Kidney (tissue), 14 donors: ENCODE results near the gene NDUFA13. TPM values are rescaled to one million over a fixed set of nuclear protein-coding genes. Genes with fewer than 3 reads are reported as not detected.

Source experiments
- DNase-seq, 5 donors: peaks; one replicate each; pipeline ENCODE4 v3.0.0-alpha.2; 2013 to 2020
- FAIRE-seq: peaks from 2 replicates; lab custom pipeline; 2012; peaks lifted over from hg19 to GRCh38; lab: Jason Lieb, UNC
- H3K27ac ChIP-seq, 2 donors: one replicate each; pipeline ENCODE4 v1.7.0; 2013; ENCODE audit warnings: low read depth in 2 of 2, low read length in 2 of 2, inconsistent platforms in 1 of 2
- H3K27me3 ChIP-seq: one replicate; pipeline ENCODE4 v1.7.1; 2013; ENCODE audit warnings: low read length, inconsistent platforms; ENCODE audit not compliant: control insufficient read depth, insufficient read depth
- H3K36me3 ChIP-seq, 3 donors: one replicate each; pipeline versions ENCODE4 v1.7.0 to v1.7.1; 2013; ENCODE audit warnings: low read length in 3 of 3, control low read depth in 1 of 3, inconsistent platforms in 1 of 3; ENCODE audit not compliant: insufficient read depth in 3 of 3, control insufficient read depth in 2 of 3
- H3K4me1 ChIP-seq, 3 donors: one replicate each; pipeline versions ENCODE4 v1.7.0 to v1.7.1; 2013; ENCODE audit warnings: low read length in 3 of 3, inconsistent platforms in 1 of 3, low read depth in 1 of 3; ENCODE audit not compliant: control insufficient read depth in 2 of 3, insufficient read depth in 2 of 3
- H3K4me3 ChIP-seq, 3 donors: one replicate each; pipeline versions ENCODE4 v1.7.0 to v1.8.1; 2013; ENCODE audit warnings: low read length in 3 of 3, control low read depth in 1 of 3, inconsistent platforms in 1 of 3
- H3K9ac ChIP-seq, 3 donors: one replicate each; pipeline versions ENCODE4 v1.7.0 to v1.7.1; 2013; ENCODE audit warnings: low read length in 3 of 3, control low read depth in 1 of 3, inconsistent platforms in 1 of 3
- H3K9me3 ChIP-seq, 3 donors: one replicate each; pipeline versions ENCODE4 v1.7.0 to v1.7.1; 2013; ENCODE audit warnings: low read length in 3 of 3, control low read depth in 1 of 3, inconsistent platforms in 1 of 3; ENCODE audit not compliant: control insufficient read depth in 2 of 3, insufficient read depth in 1 of 3
- intact Hi-C: fragments of 100-400 bp; cut with DNase I; formaldehyde crosslinking; loops from one replicate; pipeline ENCODE4 v1.11.1; 2022
- polyA plus RNA-seq: library from polyadenylated mRNA; stranded (reverse); fragments of 350-450 nt; fragmentation: Illumina TruSeq; extraction: RNeasy Lipid Tissue Mini Kit (QIAGEN cat#74804); gene quantifications from one replicate; pipeline ENCODE4 v1.2.3, GENCODE V29; 2014; ENCODE audit warnings: low read depth, low replicate concordance; ENCODE audit not compliant: insufficient read depth
- total RNA-seq: library from RNA; stranded (reverse); fragmentation: NEBNext Ultra II Directional; extraction: Animal tissue kit (Norgen Biotek cat#: 25700); gene quantifications from one replicate; pipeline ENCODE4 v1.2.1, GENCODE V29; 2021
- TF ChIP-seq, protein P1 (sequence below): IDR thresholded peaks from 3 replicates; pipeline ENCODE4 v1.5.1; 2012; ENCODE audit warnings: mild to moderate bottlenecking, moderate library complexity, borderline replicate concordance; ENCODE audit not compliant: insufficient read depth; ENCODE audit errors: extremely low read depth
- donor health status: control.
- donor health status: control.
- donor health status: control.
- donor health status: control.
- donor health status: control.
- donor health status: DM: yes; HTN: yes; CAD: no.
- donor health status: Normal renal cell carcinoma (clear cell type).

Gene NDUFA13
- total and polyA plus RNA-seq, 2 donors from 2014 or later = 328 to 627 TPM

DNA sequence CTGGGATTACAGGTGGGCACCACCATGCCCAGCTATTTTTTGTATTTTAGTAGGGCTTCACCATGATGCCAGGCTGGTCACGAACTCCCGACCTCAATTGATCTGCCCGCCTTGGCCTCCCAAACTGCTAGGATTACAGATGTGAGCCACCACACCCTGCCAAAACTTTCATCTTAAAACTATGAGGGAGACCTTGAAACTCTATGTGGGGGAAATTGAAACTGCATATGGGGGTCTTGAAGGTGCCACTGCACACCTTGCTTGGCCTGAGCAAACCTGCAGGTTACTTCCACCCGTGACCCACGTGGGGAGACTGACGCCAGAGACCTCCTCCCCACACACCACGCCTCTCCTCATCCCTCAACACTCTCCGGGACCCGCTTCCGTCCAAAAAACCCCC lies 37.6 kb downstream of the NDUFA13 start:
- no peaks in the 10 kb centered on the region for H3K4me1 ChIP-seq
- DNase-seq = no peak
- TF ChIP-seq, protein P1, sequence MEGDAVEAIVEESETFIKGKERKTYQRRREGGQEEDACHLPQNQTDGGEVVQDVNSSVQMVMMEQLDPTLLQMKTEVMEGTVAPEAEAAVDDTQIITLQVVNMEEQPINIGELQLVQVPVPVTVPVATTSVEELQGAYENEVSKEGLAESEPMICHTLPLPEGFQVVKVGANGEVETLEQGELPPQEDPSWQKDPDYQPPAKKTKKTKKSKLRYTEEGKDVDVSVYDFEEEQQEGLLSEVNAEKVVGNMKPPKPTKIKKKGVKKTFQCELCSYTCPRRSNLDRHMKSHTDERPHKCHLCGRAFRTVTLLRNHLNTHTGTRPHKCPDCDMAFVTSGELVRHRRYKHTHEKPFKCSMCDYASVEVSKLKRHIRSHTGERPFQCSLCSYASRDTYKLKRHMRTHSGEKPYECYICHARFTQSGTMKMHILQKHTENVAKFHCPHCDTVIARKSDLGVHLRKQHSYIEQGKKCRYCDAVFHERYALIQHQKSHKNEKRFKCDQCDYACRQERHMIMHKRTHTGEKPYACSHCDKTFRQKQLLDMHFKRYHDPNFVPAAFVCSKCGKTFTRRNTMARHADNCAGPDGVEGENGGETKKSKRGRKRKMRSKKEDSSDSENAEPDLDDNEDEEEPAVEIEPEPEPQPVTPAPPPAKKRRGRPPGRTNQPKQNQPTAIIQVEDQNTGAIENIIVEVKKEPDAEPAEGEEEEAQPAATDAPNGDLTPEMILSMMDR = no peak
- H3K36me3 ChIP-seq = no peaks in the 10 kb centered on the region
- H3K27ac ChIP-seq = no peak overlapping the region
- no peak for FAIRE-seq
- H3K9me3 ChIP-seq = no peaks in the 10 kb centered on the region
- H3K27me3 ChIP-seq = no peaks in the 10 kb centered on the region
- no peak overlapping the region for H3K9ac ChIP-seq
- H3K4me3 ChIP-seq = no peak overlapping the region
- intact Hi-C loops = no loop called here

DNA sequence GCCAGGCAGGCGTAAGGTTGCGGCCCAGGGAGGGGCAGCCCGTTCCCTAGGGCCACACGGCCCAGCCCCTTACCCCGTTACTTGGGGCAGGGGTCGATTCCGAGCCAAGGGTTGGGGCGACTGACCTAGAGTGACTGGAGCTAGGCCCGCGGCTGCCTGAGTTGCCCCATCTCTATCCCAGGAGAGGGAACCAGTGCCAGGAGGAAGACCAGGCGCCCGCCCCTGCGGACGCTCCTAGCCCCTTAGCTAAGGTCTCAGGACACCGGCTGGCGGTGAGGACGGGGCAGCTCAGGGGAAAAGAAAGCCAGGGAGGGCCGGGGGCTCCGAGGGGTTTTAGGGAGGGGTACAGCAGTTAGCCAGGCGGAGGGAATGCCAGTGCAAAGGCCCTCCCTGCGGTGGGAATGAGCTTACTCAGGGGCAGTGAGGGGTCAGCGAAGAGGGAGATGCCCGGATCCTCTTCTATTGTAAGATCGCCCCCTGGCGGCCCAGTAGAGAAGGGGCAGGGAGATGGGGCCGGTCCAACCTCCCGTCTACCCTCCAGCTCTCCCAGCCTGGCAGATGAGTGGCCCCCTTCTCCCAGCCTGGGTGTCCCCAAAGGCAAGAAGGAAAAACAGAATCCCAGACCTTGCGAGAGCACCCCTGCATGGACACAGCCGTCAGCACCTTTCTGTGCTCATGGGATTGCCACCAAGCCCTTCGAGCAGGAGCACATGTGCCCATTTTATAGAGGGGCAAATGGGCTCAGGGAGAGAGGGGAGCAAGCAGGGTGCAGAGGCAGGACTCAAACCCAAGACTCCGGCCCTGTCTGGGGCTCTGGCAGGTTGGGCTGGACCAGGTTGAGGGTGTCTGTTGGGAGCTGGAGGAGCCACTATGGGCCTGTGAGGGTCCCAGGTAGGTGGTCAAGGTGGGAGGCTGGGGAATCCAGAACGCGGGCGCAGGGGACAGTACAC lies 38.3 kb downstream of the NDUFA13 start:
- H3K27me3 ChIP-seq = no peaks in the 10 kb centered on the region
- intact Hi-C loops = no loop called here
- no peak for FAIRE-seq
- DNase-seq = peak in 2 of 5 donors; percentile 40 to 69
- no peak overlapping the region for H3K4me3 ChIP-seq
- H3K27ac ChIP-seq = no peak overlapping the region
- TF ChIP-seq, protein P1 = peak; percentile 39
- no peak overlapping the region for H3K9ac ChIP-seq
- no peaks in the 10 kb centered on the region for H3K4me1 ChIP-seq
- no peaks in the 10 kb centered on the region for H3K36me3 ChIP-seq
- no peaks in the 10 kb centered on the region for H3K9me3 ChIP-seq

DNA sequence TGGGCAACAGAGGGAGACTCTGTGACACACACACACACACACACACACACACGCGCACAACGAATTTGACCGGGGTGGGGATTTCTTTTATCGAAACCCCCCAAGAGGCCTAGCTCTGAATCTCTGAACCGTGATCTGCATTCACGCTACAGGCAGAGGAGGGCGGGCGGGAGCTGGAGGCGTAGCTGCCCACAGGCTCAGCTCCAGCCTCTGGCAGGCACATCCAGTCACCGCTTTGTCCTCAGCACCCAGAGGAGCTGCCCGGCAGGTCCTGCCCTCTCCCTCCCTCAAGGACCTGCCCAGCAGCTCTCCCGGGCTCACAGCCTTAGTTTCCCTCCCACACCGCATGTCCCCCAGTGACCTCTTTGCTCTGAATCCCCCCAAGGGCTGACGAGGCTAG lies 42.0 kb downstream of the NDUFA13 start:
- no peak for DNase-seq
- Histone ChIP-seq H3K9me3 (no peaks in the 10 kb centered on the region), H3K36me3 (no peaks in the 10 kb centered on the region)

More for the DNA sequence above, 42.0 kb downstream of the NDUFA13 start:
- no peak overlapping the region for H3K27ac ChIP-seq
- H3K4me1 ChIP-seq = no peaks in the 10 kb centered on the region
- H3K9ac ChIP-seq = no peak overlapping the region
- intact Hi-C loops = no loop called here
- no peaks in the 10 kb centered on the region for H3K27me3 ChIP-seq
- FAIRE-seq = no peak
- H3K4me3 ChIP-seq = no peak overlapping the region
- TF ChIP-seq, protein P1 = no peak
